Nephron (organoid): ENCODE measurements around the gene EOGT.

Experiments
- H3K27ac Mint-ChIP-seq, 3 experiments: 2 replicates each; pipeline ENCODE4 v1.8.0; 2020; ENCODE audit warnings: mixed read lengths in 3 of 3, mild to moderate bottlenecking in 2 of 3, moderate library complexity in 1 of 3
- H3K27me3 Mint-ChIP-seq: 2 replicates; pipeline ENCODE4 v1.8.0; 2021; ENCODE audit warnings: low read depth, mild to moderate bottlenecking, moderate library complexity, mixed read lengths
- H3K36me3 Mint-ChIP-seq: 2 replicates; pipeline ENCODE4 v1.8.0; 2020; ENCODE audit warnings: low read depth, mixed read lengths
- H3K4me1 Mint-ChIP-seq: 2 replicates; pipeline ENCODE4 v1.8.0; 2020; ENCODE audit warnings: mixed read lengths
- H3K4me3 Mint-ChIP-seq, 3 experiments: 2 replicates each; pipeline ENCODE4 v1.8.0; 2020; ENCODE audit warnings: mild to moderate bottlenecking in 3 of 3, mixed read lengths in 3 of 3, moderate library complexity in 2 of 3
- H3K9me3 Mint-ChIP-seq: 2 replicates; pipeline ENCODE4 v1.8.0; 2020; ENCODE audit warnings: mixed read lengths
- TF ChIP-seq, protein P1 (sequence below), 3 experiments: fragments of 200-600 bp; sonication (generic); IDR thresholded peaks; one replicate each; pipeline ENCODE4 v1.5.0; 2021; ENCODE audit warnings: antibody characterized with exemption in 3 of 3; ENCODE audit not compliant: unreplicated experiment in 3 of 3

EOGT gene

DNA sequence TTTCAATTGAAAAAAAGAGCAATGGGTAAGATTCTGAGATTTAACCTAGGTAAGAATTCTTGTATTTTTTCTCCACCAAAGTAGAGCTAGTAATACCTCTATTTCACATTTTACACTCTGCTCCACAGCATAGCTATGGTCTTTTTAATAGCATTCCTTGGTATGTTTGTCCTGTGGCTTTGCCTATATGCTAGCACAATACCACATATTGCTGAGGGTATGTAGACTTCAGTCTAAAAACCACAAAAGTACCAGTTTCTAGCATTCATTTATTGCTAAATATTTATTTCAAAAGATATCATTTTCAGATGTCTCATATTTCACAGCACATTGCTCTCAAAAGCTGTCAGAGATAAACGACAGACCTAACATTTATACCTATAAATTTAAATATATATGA is 18.2 kb upstream of the EOGT start:
- Mint-ChIP-seq H3K4me1 (no peaks in the 10 kb centered on the region), H3K36me3 (peaks cover 63% of the 10 kb centered on the region), H3K27me3 (no peaks in the 10 kb centered on the region), H3K27ac (no peak overlapping the region), H3K4me3 (no peak overlapping the region), H3K9me3 (no peaks in the 10 kb centered on the region)
- TF ChIP-seq, protein P1, sequence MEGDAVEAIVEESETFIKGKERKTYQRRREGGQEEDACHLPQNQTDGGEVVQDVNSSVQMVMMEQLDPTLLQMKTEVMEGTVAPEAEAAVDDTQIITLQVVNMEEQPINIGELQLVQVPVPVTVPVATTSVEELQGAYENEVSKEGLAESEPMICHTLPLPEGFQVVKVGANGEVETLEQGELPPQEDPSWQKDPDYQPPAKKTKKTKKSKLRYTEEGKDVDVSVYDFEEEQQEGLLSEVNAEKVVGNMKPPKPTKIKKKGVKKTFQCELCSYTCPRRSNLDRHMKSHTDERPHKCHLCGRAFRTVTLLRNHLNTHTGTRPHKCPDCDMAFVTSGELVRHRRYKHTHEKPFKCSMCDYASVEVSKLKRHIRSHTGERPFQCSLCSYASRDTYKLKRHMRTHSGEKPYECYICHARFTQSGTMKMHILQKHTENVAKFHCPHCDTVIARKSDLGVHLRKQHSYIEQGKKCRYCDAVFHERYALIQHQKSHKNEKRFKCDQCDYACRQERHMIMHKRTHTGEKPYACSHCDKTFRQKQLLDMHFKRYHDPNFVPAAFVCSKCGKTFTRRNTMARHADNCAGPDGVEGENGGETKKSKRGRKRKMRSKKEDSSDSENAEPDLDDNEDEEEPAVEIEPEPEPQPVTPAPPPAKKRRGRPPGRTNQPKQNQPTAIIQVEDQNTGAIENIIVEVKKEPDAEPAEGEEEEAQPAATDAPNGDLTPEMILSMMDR (IDR thresholded peaks at IDR 0.05; ENCODE audit: unreplicated experiment in 3 of 3), result no peak

DNA sequence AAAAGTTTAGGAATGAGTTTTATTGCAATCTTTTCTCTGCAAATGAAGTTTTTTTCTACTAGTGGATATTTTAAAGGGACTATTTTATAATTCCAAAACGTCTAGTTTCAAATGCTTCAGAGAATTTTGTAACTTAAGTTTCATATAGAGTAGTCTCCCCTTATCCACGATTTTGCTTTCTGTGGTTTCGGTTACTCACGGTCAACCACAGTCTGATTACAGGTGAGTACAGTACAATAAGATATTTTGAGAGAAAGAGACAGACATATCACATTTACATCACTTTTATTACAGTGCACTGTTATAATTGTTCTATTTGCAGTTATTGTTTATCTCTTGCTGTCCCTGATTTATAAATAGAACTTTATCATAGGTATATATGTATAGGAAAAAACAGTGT is 7.4 kb upstream of the EOGT start:
- Mint-ChIP-seq H3K27me3 (no peaks in the 10 kb centered on the region), H3K27ac (no peak overlapping the region), H3K4me1 (no peaks in the 10 kb centered on the region), H3K36me3 (peaks cover 40% of the 10 kb centered on the region), H3K9me3 (no peaks in the 10 kb centered on the region), H3K4me3 (no peak overlapping the region)
- TF ChIP-seq, protein P1 (IDR thresholded peaks at IDR 0.05; ENCODE audit: unreplicated experiment in 3 of 3), result no peak

DNA sequence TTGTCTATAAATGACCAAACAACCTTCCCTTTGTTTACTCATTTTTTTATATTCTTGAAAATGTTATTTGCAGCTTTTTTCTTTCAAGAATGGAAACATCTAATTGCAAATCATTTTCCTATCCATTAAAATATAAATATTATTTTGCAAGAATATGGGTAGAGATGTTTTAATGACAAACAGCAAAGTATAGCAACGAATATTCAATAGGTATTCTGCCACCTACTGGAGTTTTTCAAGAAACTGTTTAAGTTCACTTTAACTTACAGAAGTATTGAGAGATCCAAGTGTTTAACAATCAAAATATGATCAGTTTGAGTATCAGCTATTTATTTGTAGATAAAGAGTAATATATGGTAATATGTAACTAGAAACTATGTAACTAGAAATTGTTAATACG is 6.9 kb upstream of the EOGT start:
- peaks cover under 1% of the 10 kb centered on the region for H3K4me1 Mint-ChIP-seq
- no peaks in the 10 kb centered on the region for H3K27me3 Mint-ChIP-seq
- H3K27ac Mint-ChIP-seq, result no peak overlapping the region
- TF ChIP-seq, protein P1 (IDR thresholded peaks at IDR 0.05; ENCODE audit: unreplicated experiment in 3 of 3), result peak in 2 of 3 experiments; percentile 28 to 52
- peaks cover 37% of the 10 kb centered on the region for H3K36me3 Mint-ChIP-seq
- H3K9me3 Mint-ChIP-seq, result no peaks in the 10 kb centered on the region
- no peak overlapping the region for H3K4me3 Mint-ChIP-seq

DNA sequence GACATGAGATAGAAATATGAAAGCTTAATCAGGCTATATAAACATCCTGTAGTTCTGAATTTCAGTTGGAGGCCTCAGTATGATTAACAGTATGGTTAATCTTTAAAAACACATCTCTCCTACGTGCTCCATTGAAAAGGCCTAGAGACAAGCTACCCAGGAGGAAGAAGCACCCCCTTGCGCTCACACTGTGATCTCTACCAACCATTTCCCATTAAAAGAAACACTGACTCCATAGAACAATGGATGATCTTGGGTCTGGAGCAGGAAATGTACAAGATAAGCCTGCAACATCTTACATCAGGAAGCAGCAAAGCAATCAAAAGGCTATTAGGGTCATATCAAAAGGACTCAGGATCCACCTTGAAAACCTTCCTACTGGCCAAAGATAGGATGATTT is 3.4 kb upstream of the EOGT start:
- Mint-ChIP-seq H3K4me1 (peaks cover 23% of the 10 kb centered on the region), H3K36me3 (peaks cover 24% of the 10 kb centered on the region), H3K27me3 (no peaks in the 10 kb centered on the region), H3K27ac (no peak overlapping the region), H3K4me3 (no peak overlapping the region), H3K9me3 (no peaks in the 10 kb centered on the region)
- TF ChIP-seq, protein P1 (IDR thresholded peaks at IDR 0.05; ENCODE audit: unreplicated experiment in 3 of 3), result no peak

DNA sequence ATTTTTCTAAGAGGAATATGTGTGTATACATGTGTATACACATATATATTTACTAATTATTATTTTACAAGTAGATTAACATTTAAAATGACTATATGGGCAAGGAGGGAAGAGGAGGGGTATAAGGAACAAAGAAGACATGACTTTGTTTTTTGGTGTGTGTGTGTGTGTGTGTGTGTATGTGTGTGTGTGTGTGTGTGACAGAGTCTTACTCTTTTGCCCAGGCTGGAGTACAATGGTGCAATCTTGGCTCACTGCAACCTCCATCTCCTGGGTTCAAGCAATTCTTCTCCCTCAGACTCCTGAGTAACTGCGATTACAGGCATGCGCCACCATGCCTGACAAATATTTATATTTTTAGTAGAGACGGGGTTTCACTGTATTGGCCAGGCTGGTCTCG is 2.6 kb upstream of the EOGT start:
- H3K36me3 Mint-ChIP-seq, result peaks cover 24% of the 10 kb centered on the region
- no peaks in the 10 kb centered on the region for H3K9me3 Mint-ChIP-seq
- TF ChIP-seq, protein P1 (IDR thresholded peaks at IDR 0.05; ENCODE audit: unreplicated experiment in 3 of 3), result no peak
- H3K4me3 Mint-ChIP-seq, result no peak overlapping the region
- H3K27me3 Mint-ChIP-seq, result no peaks in the 10 kb centered on the region
- H3K4me1 Mint-ChIP-seq, result peaks cover 29% of the 10 kb centered on the region
- H3K27ac Mint-ChIP-seq, result no peak overlapping the region

DNA sequence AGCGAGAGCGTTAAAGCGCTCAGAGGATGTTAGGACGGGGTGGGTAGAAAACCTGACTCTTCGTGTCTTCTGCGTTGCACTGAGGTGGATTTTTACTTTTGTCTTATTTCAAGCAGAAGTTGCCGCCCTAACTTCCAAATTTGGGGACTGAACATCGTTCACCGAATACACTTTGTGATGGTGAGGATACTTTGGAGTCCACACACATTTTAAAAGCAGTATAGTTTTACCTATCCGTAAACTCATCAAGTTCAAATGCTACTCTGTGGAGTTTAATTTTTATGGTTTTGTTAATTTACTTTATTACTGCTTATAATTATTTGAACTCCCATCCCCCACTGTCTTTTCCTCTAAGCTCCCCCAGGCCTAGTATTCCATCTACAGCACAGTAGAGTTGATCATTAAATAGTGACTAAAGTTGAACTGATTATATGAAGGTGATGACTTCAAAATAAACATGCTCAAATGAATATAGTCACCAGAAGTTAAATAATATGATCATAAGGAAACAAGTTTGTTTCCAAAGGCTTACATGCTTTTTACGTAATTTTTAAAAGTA is 617 bp upstream of the EOGT start:
- Mint-ChIP-seq H3K9me3 (no peaks in the 10 kb centered on the region), H3K36me3 (peaks cover 24% of the 10 kb centered on the region), H3K4me3 (peak overlapping the region; percentile 79 to 85 (median 83)), H3K27ac (peak overlapping the region in 2 of 3 experiments; percentile 70 to 71), H3K4me1 (peaks cover 34% of the 10 kb centered on the region), H3K27me3 (no peaks in the 10 kb centered on the region)
- TF ChIP-seq, protein P1 (IDR thresholded peaks at IDR 0.05; ENCODE audit: unreplicated experiment in 3 of 3), result no peak
